Measurements from ENCODE around the gene C17orf100.

DNA sequence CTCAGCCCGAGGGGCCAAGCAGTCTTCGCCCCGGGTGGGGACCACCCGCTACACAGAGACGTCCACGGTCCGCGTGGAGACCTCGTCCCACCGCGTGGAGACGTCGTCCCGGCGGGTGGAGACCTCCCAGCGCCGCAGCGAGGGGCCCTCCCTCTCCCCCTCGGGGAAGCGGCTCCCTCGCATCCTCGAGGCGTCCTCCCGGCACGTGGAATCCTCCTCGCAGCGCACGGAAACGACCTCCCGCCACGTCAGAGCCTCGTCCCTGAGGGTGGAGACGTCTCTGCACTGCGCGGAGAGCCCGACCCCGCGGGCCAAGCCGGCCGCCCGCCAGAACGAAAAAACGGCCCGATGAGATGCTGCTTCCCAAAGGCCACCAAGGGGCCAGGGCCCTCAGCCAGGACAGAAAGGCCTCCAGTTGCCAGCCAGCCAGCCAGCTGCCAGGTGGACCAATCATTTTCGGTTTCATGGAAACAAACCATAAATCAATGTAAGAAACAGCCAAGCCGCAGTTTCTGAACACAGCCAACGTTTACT, 424 bp downstream of the C17orf100 start:
- TF ChIP-seq, protein P1, sequence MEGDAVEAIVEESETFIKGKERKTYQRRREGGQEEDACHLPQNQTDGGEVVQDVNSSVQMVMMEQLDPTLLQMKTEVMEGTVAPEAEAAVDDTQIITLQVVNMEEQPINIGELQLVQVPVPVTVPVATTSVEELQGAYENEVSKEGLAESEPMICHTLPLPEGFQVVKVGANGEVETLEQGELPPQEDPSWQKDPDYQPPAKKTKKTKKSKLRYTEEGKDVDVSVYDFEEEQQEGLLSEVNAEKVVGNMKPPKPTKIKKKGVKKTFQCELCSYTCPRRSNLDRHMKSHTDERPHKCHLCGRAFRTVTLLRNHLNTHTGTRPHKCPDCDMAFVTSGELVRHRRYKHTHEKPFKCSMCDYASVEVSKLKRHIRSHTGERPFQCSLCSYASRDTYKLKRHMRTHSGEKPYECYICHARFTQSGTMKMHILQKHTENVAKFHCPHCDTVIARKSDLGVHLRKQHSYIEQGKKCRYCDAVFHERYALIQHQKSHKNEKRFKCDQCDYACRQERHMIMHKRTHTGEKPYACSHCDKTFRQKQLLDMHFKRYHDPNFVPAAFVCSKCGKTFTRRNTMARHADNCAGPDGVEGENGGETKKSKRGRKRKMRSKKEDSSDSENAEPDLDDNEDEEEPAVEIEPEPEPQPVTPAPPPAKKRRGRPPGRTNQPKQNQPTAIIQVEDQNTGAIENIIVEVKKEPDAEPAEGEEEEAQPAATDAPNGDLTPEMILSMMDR (conservative IDR thresholded peaks at IDR 0.05; ENCODE audit: low read length): no peak
- TF ChIP-seq EZH2phosphoT487 (IDR thresholded peaks at IDR 0.05; ENCODE audit: borderline replicate concordance): no peak
